Esophagus squamous epithelium (tissue), 4 donors: Measurements from ENCODE around the gene CUBN.

Source experiments
- CTCF ChIP-seq, 6 experiments: fragments of 450-650 bp in 4 of 6; fragments of 200-600 bp in 2 of 6; sonication (generic) in 2 of 6; IDR thresholded peaks; one replicate each; pipeline ENCODE4 v1.5.1; 2016 to 2019; ENCODE audit warnings: antibody characterized with exemption in 6 of 6, mild to moderate bottlenecking in 4 of 6, moderate library complexity in 4 of 6
- POLR2A ChIP-seq, 4 donors: fragments of 450-650 bp; IDR thresholded peaks; one replicate each; pipeline ENCODE4 v1.6.1; 2017; ENCODE audit warnings: antibody characterized with exemption in 4 of 4, mild to moderate bottlenecking in 4 of 4, moderate library complexity in 3 of 4

- TF ChIP-seq CTCF (IDR thresholded peaks at IDR 0.05) (no peak), POLR2A (IDR thresholded peaks at IDR 0.05) (no peak)
These were observed 109.9 kb downstream of the CUBN start for GRCh38 chr10:17019696-17020095.
